HG02938 (cell line): Measurements from ENCODE around the gene SYDE1.

Experiments
- ATAC-seq: cut with Tn5 transposase; IDR thresholded peaks from one replicate; pipeline ENCODE4 v1.9.1; 2021; ENCODE audit warnings: mild to moderate bottlenecking, moderate library complexity; ENCODE audit not compliant: unreplicated experiment

Gene SYDE1

GRCh38 chr19:15161028-15161984 is 54.1 kb downstream of the SYDE1 start:
- no peak for ATAC-seq
